H4 (cell line): ENCODE measurements around the gene SERP1. TPM values are rescaled to one million over a fixed set of nuclear protein-coding genes. Genes with fewer than 3 reads are reported as not detected.

Experiments used
- DNase-seq: peaks from one replicate; pipeline ENCODE4 v3.0.0-alpha.2; 2015; ENCODE audit warnings: low spot score
- total RNA-seq: library from RNA; depleted of rRNA; stranded (reverse); fragments of >200 nt; shearing (Covaris generic); gene quantifications from 2 replicates; pipeline ENCODE4 v1.2.3, GENCODE V29; 2014; rRNA removed

Gene SERP1
- total RNA-seq: 138 and 159 TPM in 2 replicates

GRCh38 chr3:150546226-150547044 is at the start of gene SERP1, which contains the start of gene EIF2A:
SERP1 (minus strand) TSS chr3:150546496; CDS start chr3:150546135, 361 bp downstream.
EIF2A (plus strand) TSS chr3:150546787; CDS start chr3:150546803, 16 bp downstream.
- peak; percentile 99 for DNase-seq

- DNase-seq: no peak
Measured at GRCh38 chr3:150594150-150594549, 47.9 kb upstream of the SERP1 start.

DNA sequence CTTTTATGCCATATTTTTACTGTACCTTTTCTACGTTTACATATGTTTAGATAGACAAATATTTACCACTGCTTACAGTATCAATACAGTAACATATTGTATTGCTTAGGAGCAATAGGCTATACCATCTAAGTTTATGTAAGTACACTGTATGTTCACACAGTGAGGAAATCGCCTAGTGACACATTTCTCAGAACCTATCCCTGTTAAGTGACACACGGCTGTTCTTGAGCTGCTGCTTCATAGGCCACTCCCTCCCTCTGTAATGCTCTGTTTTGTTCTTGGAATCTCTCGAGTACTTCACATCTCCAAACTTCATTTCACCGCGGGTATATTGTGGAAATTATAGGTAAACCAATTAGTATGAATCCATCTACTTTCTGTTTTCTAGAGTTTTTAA is 43.5 kb upstream of the SERP1 start:
- DNase-seq: no peak

- no peak for DNase-seq
Measured at GRCh38 chr3:150588027-150588830, 41.9 kb upstream of the SERP1 start.

DNA sequence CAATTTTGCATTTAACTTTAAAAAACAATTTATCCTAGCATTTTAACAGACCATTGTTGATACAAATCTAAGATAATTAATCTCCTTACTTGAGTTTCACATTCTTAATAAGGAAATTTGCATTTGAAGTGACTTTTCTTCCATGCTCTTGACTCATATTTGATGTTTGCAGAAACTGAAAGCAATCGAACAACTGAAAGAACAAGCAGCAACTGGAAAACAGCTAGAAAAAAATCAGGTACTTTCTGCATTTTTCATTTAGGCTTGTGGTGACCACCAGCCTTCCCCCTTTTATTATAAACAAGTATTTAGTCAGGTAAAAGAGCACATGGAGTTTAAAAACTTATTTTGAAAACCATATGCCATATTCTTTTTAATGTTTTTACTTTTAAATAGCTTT is 36.7 kb upstream of the SERP1 start:
- no peak for DNase-seq

- DNase-seq: no peak
Measured at GRCh38 chr3:150582620-150583019, 36.3 kb upstream of the SERP1 start.

- DNase-seq: no peak
Measured at GRCh38 chr3:150581174-150581573, 34.9 kb upstream of the SERP1 start.

DNA sequence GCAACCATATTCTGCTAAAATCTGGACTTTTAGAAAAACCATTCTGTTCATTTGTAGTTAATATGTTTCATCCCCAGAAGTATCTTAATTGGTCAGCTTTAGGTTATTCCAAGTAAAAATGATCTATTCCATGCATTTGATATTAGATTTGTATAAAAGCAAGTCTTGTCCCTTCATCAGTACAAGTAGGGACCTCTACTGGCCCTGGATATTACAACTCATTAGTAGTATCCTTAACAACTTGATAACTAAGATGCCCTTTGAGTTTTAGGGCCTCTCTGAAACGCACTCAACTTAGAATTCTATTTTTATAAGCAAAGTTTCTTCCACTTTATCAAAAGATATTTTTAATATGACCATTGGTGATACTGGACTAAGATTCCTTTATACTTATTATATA is 31.6 kb upstream of the SERP1 start:
- peak; percentile 26 for DNase-seq

- DNase-seq: no peak
Measured at GRCh38 chr3:150567328-150567727, 21.0 kb upstream of the SERP1 start.

- DNase-seq: no peak
Measured at GRCh38 chr3:150564243-150564642, 17.9 kb upstream of the SERP1 start.

GRCh38 chr3:150557725-150558124 is 11.4 kb upstream of the SERP1 start:
- no peak for DNase-seq

- no peak for DNase-seq
Measured at GRCh38 chr3:150556792-150557191, 10.5 kb upstream of the SERP1 start.

- no peak for DNase-seq
Measured at GRCh38 chr3:150555859-150556436, 9.7 kb upstream of the SERP1 start.

- DNase-seq: no peak
Measured at GRCh38 chr3:150547045-150547741, 897 bp upstream of the SERP1 start.

- peak; percentile 20 for DNase-seq
Measured at GRCh38 chr3:150545419-150546225, 674 bp downstream of the SERP1 start.

DNA sequence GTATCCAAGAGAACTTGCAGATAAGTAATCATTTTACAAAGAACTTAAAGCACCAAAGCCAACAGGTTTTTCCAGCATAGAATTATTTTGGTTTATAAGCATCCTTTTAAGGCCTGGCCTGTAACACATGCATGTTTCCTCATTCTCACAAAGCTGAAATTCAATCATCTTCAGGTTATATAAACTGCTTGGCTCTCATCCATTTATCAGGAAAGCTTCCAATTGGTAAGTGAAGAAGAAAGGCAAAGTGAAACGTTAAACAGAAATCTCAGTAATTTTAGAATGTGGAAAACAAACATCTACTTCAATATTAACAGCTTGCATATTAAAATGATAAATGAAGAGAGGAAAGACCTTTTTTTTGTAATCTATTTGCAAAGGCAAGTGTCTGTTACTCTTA is 1.6 kb downstream of the SERP1 start:
- DNase-seq: no peak

- DNase-seq: peak; percentile 66
Measured at GRCh38 chr3:150544041-150544440, 2.3 kb downstream of the SERP1 start.

DNA sequence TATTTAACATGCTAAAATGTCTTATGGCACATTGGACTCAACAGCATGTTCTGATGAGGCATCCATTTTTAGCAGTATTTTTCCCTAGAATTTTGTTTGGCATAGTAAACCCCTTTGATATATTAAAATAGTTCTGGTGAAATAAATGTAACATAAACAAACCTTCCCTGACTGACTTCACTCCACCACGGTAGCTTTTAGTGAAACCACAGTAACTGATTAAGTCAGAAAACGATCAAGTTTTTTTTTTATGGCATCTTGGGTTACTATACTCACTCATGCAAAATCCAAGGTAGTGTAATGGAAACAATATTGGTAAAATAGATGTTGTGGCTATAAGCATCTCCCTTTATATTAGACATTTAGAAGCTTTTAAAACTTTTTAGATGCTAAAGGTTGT is 2.8 kb downstream of the SERP1 start:
- peak; percentile 28 for DNase-seq

- DNase-seq: no peak
Measured at GRCh38 chr3:150543128-150543527, 3.2 kb downstream of the SERP1 start.

DNA sequence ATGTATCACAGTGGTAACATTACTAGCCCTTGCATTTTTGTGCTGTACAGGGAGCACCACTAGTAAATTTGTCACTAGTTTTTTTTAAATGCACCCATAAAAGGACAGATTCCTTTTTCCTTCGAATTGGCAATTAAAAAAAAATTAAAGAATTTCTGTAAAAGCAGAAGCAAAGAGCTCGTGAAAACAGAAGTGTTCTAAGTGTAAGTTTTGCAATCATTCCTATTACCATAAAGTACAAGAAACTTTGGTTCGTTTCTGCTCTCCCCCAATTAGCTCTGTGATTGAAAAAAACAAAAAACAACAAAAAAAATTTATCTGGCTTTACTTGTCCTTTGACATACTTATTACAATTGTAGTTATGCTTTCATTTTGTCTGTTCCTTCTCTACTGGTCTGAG is 5.3 kb downstream of the SERP1 start:
- DNase-seq: no peak

DNA sequence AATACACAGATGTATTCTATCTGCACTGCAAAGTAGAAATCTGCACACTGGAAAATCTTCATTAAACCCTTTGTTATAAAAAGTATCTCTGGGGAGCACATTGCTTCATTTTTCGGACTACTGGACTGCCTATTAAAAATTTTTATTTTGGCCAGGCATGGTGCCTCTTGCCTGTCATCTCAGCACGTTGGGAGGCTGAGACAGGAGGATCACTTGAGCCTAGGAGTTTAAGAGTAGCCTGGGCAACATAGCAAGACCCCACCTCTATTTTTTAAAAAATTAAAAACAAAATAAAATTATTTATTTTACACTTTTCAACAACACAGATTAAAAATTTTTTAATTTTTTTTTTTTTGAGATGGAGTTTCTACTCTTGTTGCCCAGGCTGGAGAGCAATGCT is 6.0 kb downstream of the SERP1 start:
- no peak for DNase-seq
